HepG2 (cell line): ENCODE measurements around the gene AKR1E2. TPM values are rescaled to one million over a fixed set of nuclear protein-coding genes. Genes with fewer than 3 reads are reported as not detected.
A peak's percentile ranks its signal among the peaks of the same experiment; 100 is the strongest.

ENCODE experiments used
- ATAC-seq: fragments of 200-7000 bp; cut with Tn5 transposase; 3 replicates; pipeline ENCODE4 v1.9.1; 2020; ENCODE audit warnings: mild to moderate bottlenecking, moderate library complexity
- BruUV-seq: library from RNA; stranded (reverse); fragments of 400-500 nt; replicated peaks from 2 replicates; lab custom pipeline; 2021; lab: Mats Ljungman, UMichigan
- CTCF ChIA-PET: fragments of 300-600 bp; formaldehyde crosslinking; extraction: SDS; loops from one replicate; lab custom pipeline; 2021; ENCODE audit warnings: low total read pairs, inconsistent platforms, low intra/inter-chr PET ratio; lab: Yijun Ruan, JAX
- POLR2A ChIA-PET: fragments of 350-600 bp; sonication (Branson Sonifier 250); formaldehyde crosslinking; loops from one replicate; lab custom pipeline; 2020; ENCODE audit warnings: antibody characterized with exemption, inconsistent platforms; lab: Yijun Ruan, JAX
- DNase-seq: peaks from one replicate; pipeline ENCODE4 v3.0.0-alpha.2; 2015; ENCODE audit warnings: low spot score
- FAIRE-seq: peaks from 3 replicates; lab custom pipeline; 2011; peaks lifted over from hg19 to GRCh38; lab: Jason Lieb, UNC
- H2AFZ ChIP-seq: one replicate; pipeline ENCODE4 v1.6.1; 2011; ENCODE audit warnings: low read length, inconsistent platforms
- H3K27ac ChIP-seq: fragments of 300-600 bp; 3 replicates; pipeline ENCODE4 v1.8.0; 2011; ENCODE audit warnings: mixed run types, mild to moderate bottlenecking, mixed read lengths, low read length, inconsistent platforms; ENCODE audit not compliant: insufficient read depth; ENCODE audit errors: extremely low read length
- H3K27me3 ChIP-seq, 2 experiments: fragments of 200-600 bp in 1 of 2; 2 replicates in 1 of 2; 3 replicates in 1 of 2; pipeline versions ENCODE4 v1.6.0 to v1.8.0; 2011; ENCODE audit warnings: low read length in 2 of 2, mild to moderate bottlenecking in 2 of 2, moderate library complexity in 2 of 2, inconsistent platforms in 1 of 2; ENCODE audit not compliant: insufficient read depth in 2 of 2, control insufficient read depth in 1 of 2
- H3K36me3 ChIP-seq, 2 experiments: fragments of 200-600 bp in 1 of 2; replicated peaks in 1 of 2; 2 replicates in 1 of 2; 3 replicates in 1 of 2; pipeline versions ENCODE4 v1.5.1 to v1.8.0; 2011; ENCODE audit warnings: low read length in 2 of 2, inconsistent platforms in 1 of 2; ENCODE audit not compliant: insufficient read depth in 2 of 2, control insufficient read depth in 1 of 2
- H3K4me1 ChIP-seq: 2 replicates; pipeline ENCODE4 v1.5.1; 2012; ENCODE audit warnings: low read length, inconsistent platforms; ENCODE audit not compliant: insufficient read depth
- H3K4me2 ChIP-seq: 2 replicates; pipeline ENCODE4 v1.6.0; 2011; ENCODE audit warnings: low read depth, low read length, inconsistent platforms
- H3K4me3 ChIP-seq, 3 experiments: fragments of 200-600 bp in 1 of 3; sonication (generic), shearing (Covaris generic) in 1 of 3; replicated peaks in 1 of 3; 2 replicates each; pipeline ENCODE4 v1.5.1; 2011 to 2016; ENCODE audit warnings: low read length in 3 of 3, inconsistent platforms in 2 of 3, low read depth in 2 of 3, mild to moderate bottlenecking in 2 of 3, control low read depth in 1 of 3, mixed read lengths in 1 of 3; ENCODE audit not compliant: insufficient read depth in 1 of 3
- H3K79me2 ChIP-seq: one replicate; pipeline ENCODE4 v1.6.1; 2011; ENCODE audit warnings: low read length, inconsistent platforms; ENCODE audit not compliant: insufficient read depth
- H3K9ac ChIP-seq: 2 replicates; pipeline ENCODE4 v1.6.0; 2011; ENCODE audit warnings: mild to moderate bottlenecking, low read depth, low read length, inconsistent platforms; ENCODE audit not compliant: insufficient read depth
- H3K9me3 ChIP-seq: 2 replicates; pipeline ENCODE4 v1.5.1; 2012; ENCODE audit warnings: mild to moderate bottlenecking, low read length
- H4K20me1 ChIP-seq: 2 replicates; pipeline ENCODE4 v1.6.0; 2011; ENCODE audit warnings: inconsistent platforms, mild to moderate bottlenecking, low read length, moderate library complexity; ENCODE audit not compliant: insufficient read depth
- CEBPG ChIP-seq: IDR thresholded peaks from 2 replicates; pipeline ENCODE4 v1.6.1; 2016
- GMEB1 ChIP-seq: sonication (generic); formaldehyde crosslinking; IDR thresholded peaks from 2 replicates; pipeline ENCODE4 v1.5.1; 2020; ENCODE audit warnings: missing genetic modification reagents, mild to moderate bottlenecking, borderline replicate concordance
- NPAS2 ChIP-seq: sonication (generic); formaldehyde crosslinking; IDR thresholded peaks from 2 replicates; pipeline ENCODE4 v1.8.0; 2022; ENCODE audit warnings: mild to moderate bottlenecking, missing genetic modification reagents, borderline replicate concordance
- SYNCRIP ChIP-seq: fragments of 200-400 bp; formaldehyde crosslinking; IDR thresholded peaks from 2 replicates; pipeline ENCODE4 v1.6.1; 2018; ENCODE audit warnings: mild to moderate bottlenecking, low read depth, low read length; ENCODE audit not compliant: insufficient read depth
- TRAFD1 ChIP-seq: sonication (generic); formaldehyde crosslinking; IDR thresholded peaks from 2 replicates; pipeline ENCODE4 v1.5.1; 2020; ENCODE audit warnings: missing genetic modification reagents, mild to moderate bottlenecking, borderline replicate concordance
- ZKSCAN5 ChIP-seq: sonication (generic); formaldehyde crosslinking; IDR thresholded peaks from 2 replicates; pipeline ENCODE4 v1.5.1; 2020; ENCODE audit warnings: mild to moderate bottlenecking, missing genetic modification reagents
- ZNF12 ChIP-seq: sonication (generic); formaldehyde crosslinking; IDR thresholded peaks from 2 replicates; pipeline ENCODE4 v1.5.0; 2020; ENCODE audit warnings: missing genetic modification reagents
- ZNF318 ChIP-seq: sonication (generic); formaldehyde crosslinking; IDR thresholded peaks from 2 replicates; pipeline ENCODE4 v1.4.0; 2020; ENCODE audit warnings: mild to moderate bottlenecking, missing genetic modification reagents
- ZNF354B ChIP-seq: sonication (generic); formaldehyde crosslinking; IDR thresholded peaks from 2 replicates; pipeline ENCODE4 v1.8.0; 2022; ENCODE audit warnings: mild to moderate bottlenecking, missing genetic modification reagents
- ZNF496 ChIP-seq: sonication (generic); formaldehyde crosslinking; IDR thresholded peaks from 2 replicates; pipeline ENCODE4 v1.8.1; 2023; ENCODE audit warnings: mild to moderate bottlenecking, moderate library complexity, missing genetic modification reagents; ENCODE audit not compliant: insufficient replicate concordance
- ZNF777 ChIP-seq: sonication (generic); formaldehyde crosslinking; IDR thresholded peaks from 2 replicates; pipeline ENCODE4 v1.4.0; 2020; ENCODE audit warnings: missing genetic modification reagents
- WGBS: methylation state at CpG from one replicate; pipeline ENCODE4 v1.1.6; 2017; ENCODE audit warnings: low lambda C conversion rate; 5-methylcytosine and 5-hydroxymethylcytosine counted together
- in situ Hi-C: cut with HindIII; loops from 2 replicates; pipeline ENCODE4 v1.10.0; 2017; ENCODE audit warnings: low pct_unique_long_range_greater_than_20kb; ENCODE audit not compliant: extremely low pct_ligation_motif_present
- intact Hi-C: fragments of 100-400 bp; cut with micrococcal nuclease; formaldehyde crosslinking; loops from one replicate; pipeline ENCODE4 v1.10.0; 2022; ENCODE audit not compliant: unreplicated experiment
- polyA plus RNA-seq, 8 experiments: library from polyadenylated mRNA; depleted of rRNA in 3 of 8; stranded (reverse) in 7 of 8; unstranded in 1 of 8; fragments of >200 nt; fragmentation: Illumina TruSeq in 4 of 8; extraction: Trizol in 4 of 8; gene quantifications; 2 replicates each; pipeline versions ENCODE4 v1.2.1 to v1.2.3, GENCODE V29; 2011 to 2016; ENCODE audit warnings: low read depth in 4 of 8, missing spikeins in 1 of 8, mixed read lengths in 1 of 8; ENCODE audit not compliant: insufficient read depth in 1 of 8
- total RNA-seq, 5 experiments: library from RNA; depleted of rRNA; stranded (reverse); fragments of >200 nt; fragmentation: Illumina TruSeq; extraction: Trizol; gene quantifications; 2 replicates each; pipeline ENCODE4 v1.2.3, GENCODE V29; 2016; ENCODE audit warnings: low read depth in 1 of 5

Gene AKR1E2
- total and polyA plus RNA-seq, 2 of the 13 experiments (the other 11 are each of a cell fraction or from before 2014, with no cell fraction given) = not detected

- TF ChIP-seq ZNF496 (no peak), ZNF12 (CRISPR knock-in tag) (no peak), ZKSCAN5 (CRISPR knock-in tag) (no peak)
Measured at GRCh38 chr10:4806534-4806933, 19.5 kb upstream of the AKR1E2 start (continued).

- intact Hi-C loops = no loop called here
- FAIRE-seq (no peak), DNase-seq (peak; percentile 6), ATAC-seq (no peak)
- no peaks in the 10 kb centered on the region for H4K20me1 ChIP-seq
- no peak overlapping the region for H3K27ac ChIP-seq
- H3K36me3 ChIP-seq = no peaks in the 10 kb centered on the region
- no peak overlapping the region for H3K9ac ChIP-seq
- WGBS = 33% methylated on average over 6 of the region's 6 CpGs
- in situ Hi-C loops = loop anchor here (25.0 kb wide), 1 partner anchor 804 kb away; no protein-coding TSS in a partner anchor
- CTCF ChIA-PET = no interaction called here
- H3K27me3 ChIP-seq = peaks cover 0 to 6% of the 10 kb centered on the region in 2 experiments; a peak in 1 of 5 replicates
- peaks cover 25% of the 10 kb centered on the region for H3K4me1 ChIP-seq
- H3K9me3 ChIP-seq = no peaks in the 10 kb centered on the region
- H3K79me2 ChIP-seq = no peaks in the 10 kb centered on the region
- no peak overlapping the region for H3K4me2 ChIP-seq
- no peak overlapping the region for H2AFZ ChIP-seq
- no TSS peak for BruUV-seq
- POLR2A ChIA-PET = no interaction called here
- H3K4me3 ChIP-seq = no peak overlapping the region
- TF ChIP-seq SYNCRIP (no peak), TRAFD1 (no peak), ZNF777 (CRISPR knock-in tag) (no peak), NPAS2 (CRISPR knock-in tag) (no peak), ZNF318 (CRISPR knock-in tag) (no peak), GMEB1 (CRISPR knock-in tag) (no peak), ZNF354B (no peak), CEBPG (no peak)
Measured at GRCh38 chr10:4807761-4808507, 18.1 kb upstream of the AKR1E2 start.
